K562 (cell line): ENCODE data around the gene JSRP1. TPM values are rescaled to one million over a fixed set of nuclear protein-coding genes. Genes with fewer than 3 reads are reported as not detected.

ENCODE experiments used
- ATF1 ChIP-seq, 2 experiments: fragments of 450-650 bp in 1 of 2; IDR thresholded peaks; 2 replicates each; pipeline ENCODE4 v1.6.1; 2016; ENCODE audit warnings: missing compliant biosample characterization in 1 of 2, missing genetic modification characterization in 1 of 2
- BCOR ChIP-seq: fragments of 450-650 bp; IDR thresholded peaks from 2 replicates; pipeline ENCODE4 v1.6.1; 2016
- BDP1 ChIP-seq: IDR thresholded peaks from 3 replicates; pipeline ENCODE4 v1.6.1; 2011; ENCODE audit not compliant: insufficient read length, insufficient read depth
- CBFA2T3 ChIP-seq: fragments of 450-650 bp; IDR thresholded peaks from 2 replicates; pipeline ENCODE4 v1.6.1; 2017
- HMBOX1 ChIP-seq: sonication (generic); IDR thresholded peaks from 2 replicates; pipeline ENCODE4 v1.6.1; 2016
- NCOA4 ChIP-seq: fragments of 450-650 bp; IDR thresholded peaks from 2 replicates; pipeline ENCODE4 v1.6.1; 2018; ENCODE audit warnings: mild to moderate bottlenecking; ENCODE audit not compliant: partially characterized antibody
- PHB ChIP-seq: fragments of 250-450 bp; sonication (Bioruptor Pico); IDR thresholded peaks from 2 replicates; pipeline ENCODE4 v1.5.0; 2021
- PRDM10 ChIP-seq: fragments of 450-650 bp; IDR thresholded peaks from 2 replicates; pipeline ENCODE4 v1.6.1; 2018; ENCODE audit not compliant: partially characterized antibody
- RCOR1 ChIP-seq, 2 experiments: IDR thresholded peaks; 2 replicates each; pipeline ENCODE4 v1.6.1; 2012; ENCODE audit warnings: low read depth in 2 of 2, low read length in 2 of 2, borderline replicate concordance in 1 of 2, improper control_type of control experiment in 1 of 2
- SRSF3 ChIP-seq: fragments of 200-400 bp; formaldehyde crosslinking; IDR thresholded peaks from 2 replicates; pipeline ENCODE4 v1.6.1; 2016; ENCODE audit warnings: mild to moderate bottlenecking, low read length, moderate library complexity; ENCODE audit not compliant: insufficient read depth
- TAF7 ChIP-seq: fragments of 450-650 bp; IDR thresholded peaks from 2 replicates; pipeline ENCODE4 v1.6.1; 2016; ENCODE audit warnings: missing genetic modification characterization, missing compliant biosample characterization
- TRIM28 ChIP-seq: fragments of 450-650 bp; IDR thresholded peaks from 2 replicates; pipeline ENCODE4 v1.6.1; 2017
- ZBTB40 ChIP-seq, 2 experiments: fragments of 450-650 bp in 1 of 2; sonication (generic) in 1 of 2; formaldehyde crosslinking in 1 of 2; IDR thresholded peaks; 2 replicates each; pipeline versions ENCODE4 v1.7.1 to v1.9.0; 2016 to 2022; ENCODE audit warnings: inconsistent platforms in 1 of 2, mild to moderate bottlenecking in 1 of 2, missing genetic modification reagents in 1 of 2
- ZFP36 ChIP-seq: fragments of 150-350 bp; IDR thresholded peaks from 2 replicates; pipeline ENCODE4 v1.6.1; 2018; ENCODE audit warnings: low read length, low read depth; ENCODE audit not compliant: partially characterized antibody
- ZNF583 ChIP-seq: fragments of 250-450 bp; sonication (Bioruptor Pico); IDR thresholded peaks from 2 replicates; pipeline ENCODE4 v1.4.0; 2020
- ZSCAN32 ChIP-seq: fragments of 450-650 bp; formaldehyde crosslinking; IDR thresholded peaks from 2 replicates; pipeline ENCODE4 v1.4.0; 2020; ENCODE audit warnings: mild to moderate bottlenecking, moderate library complexity
- polyA plus RNA-seq, 8 experiments: library from polyadenylated mRNA; depleted of rRNA in 4 of 8; stranded (reverse) in 5 of 8; unstranded in 3 of 8; fragments of >200 nt; fragmentation: Nextera tagmentation in 2 of 8; fragmentation: Illumina TruSeq in 1 of 8; extraction: Ambion mirVana in 2 of 8; extraction: Trizol in 1 of 8; gene quantifications; 2 replicates each; pipeline versions ENCODE4 v1.2.1 to v1.2.3, GENCODE V29; 2011 to 2014; ENCODE audit warnings: inconsistent platforms in 1 of 8, missing spikeins in 1 of 8
- total RNA-seq, 7 experiments: library from RNA; depleted of rRNA in 6 of 7; stranded (reverse); fragments of >200 nt in 6 of 7; fragmentation: Illumina TruSeq in 2 of 7; extraction: Trizol in 2 of 7; gene quantifications; 2 replicates each; pipeline versions ENCODE4 v1.2.1 to v1.2.3, GENCODE V29; 2011 to 2021; ENCODE audit warnings: low replicate concordance in 1 of 7

JSRP1 gene
- total and polyA plus RNA-seq, 9 of the 15 experiments (the other 6 are each of a cell fraction or from before 2014, with no cell fraction given): 0.08 to 1.2 (median 0.51) TPM; not detected in 4

GRCh38 chr19:2274185-2274711, 18.0 kb upstream of the JSRP1 start (continued):
- no peak for TF ChIP-seq ZBTB40 (IDR thresholded peaks at IDR 0.05)
- no peak for TF ChIP-seq ZBTB40 (CRISPR knock-in tag; IDR thresholded peaks at IDR 0.05)
- peak; percentile 23; the same call in 1 of the 2 replicates for TF ChIP-seq BCOR
- TF ChIP-seq BDP1: no peak
- no peak for TF ChIP-seq TAF7 (tag)
- no peak for TF ChIP-seq NCOA4
- TF ChIP-seq ZFP36: peak; percentile 76
- TF ChIP-seq ZSCAN32 (CRISPR knock-in tag): no peak
- no peak for TF ChIP-seq CBFA2T3
- no peak for TF ChIP-seq PHB (CRISPR knock-in tag)
- TF ChIP-seq SRSF3: no peak
- TF ChIP-seq RCOR1 (IDR thresholded peaks at IDR 0.05; ENCODE audit: borderline replicate concordance in 1 of 2, low read depth in 2 of 2, low read length in 2 of 2): 0 out of 4 replicates have a peak, but pooled peaks of 1 of the 2 experiments have one; percentile 13
- no peak for TF ChIP-seq TRIM28
- TF ChIP-seq HMBOX1: no peak
- no peak for TF ChIP-seq PRDM10
- TF ChIP-seq ZNF583 (CRISPR knock-in tag): no peak
- no peak for TF ChIP-seq ATF1 (CRISPR knock-in tag; IDR thresholded peaks at IDR 0.05)
- 0 out of 2 replicates have a peak, but pooled peaks have one; percentile 0 for TF ChIP-seq ATF1 (tag; IDR thresholded peaks at IDR 0.05)
